SK-N-SH treated with all-trans-retinoic acid at 6 μM for 48 hours (cell line): ENCODE measurements around the gene C7orf33.

Source experiments
- ATAC-seq: fragments of 200-7000 bp; cut with Tn5 transposase; 3 replicates; pipeline ENCODE4 v1.9.1; 2020; ENCODE audit warnings: mild to moderate bottlenecking, moderate library complexity
- ARNTL ChIP-seq: fragments of 450-650 bp; formaldehyde crosslinking; IDR thresholded peaks from 2 replicates; pipeline ENCODE4 v1.5.0; 2020; ENCODE audit warnings: low read depth, mild to moderate bottlenecking, moderate library complexity, borderline replicate concordance
- BACH2 ChIP-seq: fragments of 250-450 bp; sonication (Bioruptor Pico); IDR thresholded peaks from 2 replicates; pipeline ENCODE4 v1.9.0; 2021; ENCODE audit warnings: mild to moderate bottlenecking, borderline replicate concordance
- CSDC2 ChIP-seq: fragments of 250-450 bp; sonication (Bioruptor Pico); IDR thresholded peaks from 2 replicates; pipeline ENCODE4 v1.5.0; 2020; ENCODE audit warnings: mild to moderate bottlenecking, moderate library complexity
- CSRNP3 ChIP-seq: fragments of 250-450 bp; sonication (Bioruptor Pico); IDR thresholded peaks from 2 replicates; pipeline ENCODE4 v1.5.1; 2021; ENCODE audit warnings: mild to moderate bottlenecking, moderate library complexity
- ESRRG ChIP-seq: fragments of 250-450 bp; sonication (Bioruptor Pico); IDR thresholded peaks from 2 replicates; pipeline ENCODE4 v1.6.1; 2021; ENCODE audit warnings: mild to moderate bottlenecking
- GLIS3 ChIP-seq: fragments of 250-450 bp; sonication (Bioruptor Pico); IDR thresholded peaks from 2 replicates; pipeline ENCODE4 v1.5.0; 2020; ENCODE audit warnings: mild to moderate bottlenecking, moderate library complexity
- ISL1 ChIP-seq: fragments of 250-450 bp; sonication (Bioruptor Pico); IDR thresholded peaks from 2 replicates; pipeline ENCODE4 v2.1.2; 2022; ENCODE audit warnings: mild to moderate bottlenecking, moderate library complexity
- POU6F1 ChIP-seq: fragments of 250-450 bp; sonication (Bioruptor Pico); IDR thresholded peaks from 2 replicates; pipeline ENCODE4 v1.8.0; 2021; ENCODE audit warnings: low read depth, mild to moderate bottlenecking, moderate library complexity, borderline replicate concordance
- PPARA ChIP-seq: fragments of 250-450 bp; sonication (Bioruptor Pico); IDR thresholded peaks from 2 replicates; pipeline ENCODE4 v1.5.0; 2020; ENCODE audit warnings: mild to moderate bottlenecking, borderline replicate concordance
- RARB ChIP-seq: fragments of 250-450 bp; sonication (Bioruptor Pico); IDR thresholded peaks from 2 replicates; pipeline ENCODE4 v1.8.0; 2021; ENCODE audit warnings: mild to moderate bottlenecking, moderate library complexity
- SNAI2 ChIP-seq: fragments of 250-450 bp; sonication (Bioruptor Pico); IDR thresholded peaks from 2 replicates; pipeline ENCODE4 v1.5.0; 2020; ENCODE audit warnings: mild to moderate bottlenecking, moderate library complexity
- TCF4 ChIP-seq: fragments of 250-450 bp; sonication (Bioruptor Pico); IDR thresholded peaks from 2 replicates; pipeline ENCODE4 v1.8.0; 2021; ENCODE audit warnings: mild to moderate bottlenecking, moderate library complexity, borderline replicate concordance
- TOX ChIP-seq: fragments of 250-450 bp; sonication (Bioruptor Pico); IDR thresholded peaks from 2 replicates; pipeline ENCODE4 v1.8.0; 2021; ENCODE audit warnings: mild to moderate bottlenecking, moderate library complexity, borderline replicate concordance
- ZC3H10 ChIP-seq: fragments of 250-450 bp; sonication (Bioruptor Pico); IDR thresholded peaks from 2 replicates; pipeline ENCODE4 v1.5.1; 2021; ENCODE audit warnings: mild to moderate bottlenecking, moderate library complexity
- ZFP3 ChIP-seq: fragments of 250-450 bp; sonication (Bioruptor Pico); IDR thresholded peaks from 2 replicates; pipeline ENCODE4 v1.5.0; 2020; ENCODE audit warnings: mild to moderate bottlenecking, moderate library complexity
- ZFP30 ChIP-seq: fragments of 450-650 bp; formaldehyde crosslinking; IDR thresholded peaks from 2 replicates; pipeline ENCODE4 v1.5.0; 2022; ENCODE audit warnings: mild to moderate bottlenecking, moderate library complexity
- ZNF565 ChIP-seq: fragments of 450-650 bp; formaldehyde crosslinking; conservative IDR thresholded peaks from 2 replicates; pipeline ENCODE4 v1.5.0; 2020; ENCODE audit warnings: low read depth, mild to moderate bottlenecking, moderate library complexity
- ZNF70 ChIP-seq: fragments of 450-650 bp; formaldehyde crosslinking; IDR thresholded peaks from 2 replicates; pipeline ENCODE4 v1.5.0; 2020; ENCODE audit warnings: mild to moderate bottlenecking, moderate library complexity
- ZNF8 ChIP-seq: fragments of 450-650 bp; formaldehyde crosslinking; IDR thresholded peaks from 2 replicates; pipeline ENCODE4 v1.5.0; 2020; ENCODE audit warnings: mild to moderate bottlenecking, moderate library complexity
- TF ChIP-seq, protein P1 (sequence below): fragments of 250-450 bp; sonication (Bioruptor Pico); IDR thresholded peaks from 2 replicates; pipeline ENCODE4 v1.5.0; 2020; ENCODE audit warnings: mild to moderate bottlenecking, moderate library complexity
- TF ChIP-seq, protein P2 (sequence below): fragments of 250-450 bp; sonication (Bioruptor Pico); IDR thresholded peaks from 2 replicates; pipeline ENCODE4 v1.5.1; 2020; ENCODE audit warnings: low read depth, mild to moderate bottlenecking, moderate library complexity

C7orf33 gene

DNA sequence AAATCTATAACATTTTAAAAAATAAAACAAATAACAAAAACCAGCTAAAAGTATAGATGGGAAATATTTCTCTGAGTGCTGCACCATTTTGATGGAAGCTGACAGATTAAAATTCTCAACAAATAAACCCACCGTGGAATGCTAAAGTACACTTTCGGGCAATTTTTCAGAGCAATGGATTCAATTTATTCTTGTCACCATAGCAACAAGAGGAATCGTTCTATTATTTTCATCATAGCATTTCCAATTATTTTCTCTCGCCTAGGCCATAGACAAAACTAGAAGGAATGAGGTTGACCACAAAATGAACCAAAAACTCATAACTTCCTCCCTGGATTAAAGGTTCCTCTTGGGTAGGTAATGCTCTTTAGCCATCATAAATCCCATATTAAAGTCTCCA, 44.6 kb upstream of the C7orf33 start (continued):
- no peak for TF ChIP-seq POU6F1 (CRISPR knock-in tag)
- no peak for TF ChIP-seq ZFP3
- no peak for TF ChIP-seq BACH2 (CRISPR knock-in tag)
- TF ChIP-seq RARB, result no peak
- TF ChIP-seq ZNF565 (CRISPR knock-in tag), result no peak
- TF ChIP-seq ZFP30 (CRISPR knock-in tag), result no peak

GRCh38 chr7:148546857-148547256, 43.7 kb upstream of the C7orf33 start:
- TF ChIP-seq ZNF8, result no peak
- TF ChIP-seq, protein P1, sequence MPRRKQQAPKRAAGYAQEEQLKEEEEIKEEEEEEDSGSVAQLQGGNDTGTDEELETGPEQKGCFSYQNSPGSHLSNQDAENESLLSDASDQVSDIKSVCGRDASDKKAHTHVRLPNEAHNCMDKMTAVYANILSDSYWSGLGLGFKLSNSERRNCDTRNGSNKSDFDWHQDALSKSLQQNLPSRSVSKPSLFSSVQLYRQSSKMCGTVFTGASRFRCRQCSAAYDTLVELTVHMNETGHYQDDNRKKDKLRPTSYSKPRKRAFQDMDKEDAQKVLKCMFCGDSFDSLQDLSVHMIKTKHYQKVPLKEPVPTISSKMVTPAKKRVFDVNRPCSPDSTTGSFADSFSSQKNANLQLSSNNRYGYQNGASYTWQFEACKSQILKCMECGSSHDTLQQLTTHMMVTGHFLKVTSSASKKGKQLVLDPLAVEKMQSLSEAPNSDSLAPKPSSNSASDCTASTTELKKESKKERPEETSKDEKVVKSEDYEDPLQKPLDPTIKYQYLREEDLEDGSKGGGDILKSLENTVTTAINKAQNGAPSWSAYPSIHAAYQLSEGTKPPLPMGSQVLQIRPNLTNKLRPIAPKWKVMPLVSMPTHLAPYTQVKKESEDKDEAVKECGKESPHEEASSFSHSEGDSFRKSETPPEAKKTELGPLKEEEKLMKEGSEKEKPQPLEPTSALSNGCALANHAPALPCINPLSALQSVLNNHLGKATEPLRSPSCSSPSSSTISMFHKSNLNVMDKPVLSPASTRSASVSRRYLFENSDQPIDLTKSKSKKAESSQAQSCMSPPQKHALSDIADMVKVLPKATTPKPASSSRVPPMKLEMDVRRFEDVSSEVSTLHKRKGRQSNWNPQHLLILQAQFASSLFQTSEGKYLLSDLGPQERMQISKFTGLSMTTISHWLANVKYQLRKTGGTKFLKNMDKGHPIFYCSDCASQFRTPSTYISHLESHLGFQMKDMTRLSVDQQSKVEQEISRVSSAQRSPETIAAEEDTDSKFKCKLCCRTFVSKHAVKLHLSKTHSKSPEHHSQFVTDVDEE (CRISPR knock-in tag), result no peak
- TF ChIP-seq, protein P2, sequence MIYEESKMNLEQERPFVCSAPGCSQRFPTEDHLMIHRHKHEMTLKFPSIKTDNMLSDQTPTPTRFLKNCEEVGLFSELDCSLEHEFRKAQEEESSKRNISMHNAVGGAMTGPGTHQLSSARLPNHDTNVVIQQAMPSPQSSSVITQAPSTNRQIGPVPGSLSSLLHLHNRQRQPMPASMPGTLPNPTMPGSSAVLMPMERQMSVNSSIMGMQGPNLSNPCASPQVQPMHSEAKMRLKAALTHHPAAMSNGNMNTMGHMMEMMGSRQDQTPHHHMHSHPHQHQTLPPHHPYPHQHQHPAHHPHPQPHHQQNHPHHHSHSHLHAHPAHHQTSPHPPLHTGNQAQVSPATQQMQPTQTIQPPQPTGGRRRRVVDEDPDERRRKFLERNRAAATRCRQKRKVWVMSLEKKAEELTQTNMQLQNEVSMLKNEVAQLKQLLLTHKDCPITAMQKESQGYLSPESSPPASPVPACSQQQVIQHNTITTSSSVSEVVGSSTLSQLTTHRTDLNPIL (CRISPR knock-in tag), result no peak
- no peak for ATAC-seq

DNA sequence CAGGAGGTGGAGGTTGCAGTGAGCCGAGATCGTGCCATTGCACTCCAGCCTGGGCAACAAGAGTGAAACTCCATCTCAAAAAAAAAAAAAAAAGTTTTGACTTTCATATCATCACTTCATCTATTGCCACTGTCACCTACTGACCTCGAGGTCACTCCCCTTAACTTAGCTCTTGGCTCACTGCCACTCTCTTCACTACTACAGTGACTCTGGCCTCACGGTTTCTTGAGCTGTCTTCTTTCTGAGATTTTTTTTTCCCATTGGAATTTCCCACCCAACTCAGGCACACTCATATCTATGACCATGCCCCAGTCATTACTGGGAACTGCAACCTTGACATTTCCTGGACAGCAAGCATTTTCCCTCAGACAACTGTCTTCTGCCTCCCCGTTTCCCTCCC, 42.6 kb upstream of the C7orf33 start:
- TF ChIP-seq ZNF70 (CRISPR knock-in tag), result no peak
- no peak for TF ChIP-seq TCF4 (CRISPR knock-in tag)
- no peak for TF ChIP-seq BACH2 (CRISPR knock-in tag)
- TF ChIP-seq CSDC2, result no peak
- TF ChIP-seq ZFP3, result no peak
- TF ChIP-seq ISL1 (CRISPR knock-in tag), result no peak
- TF ChIP-seq TOX (CRISPR knock-in tag), result no peak
- TF ChIP-seq SNAI2 (CRISPR knock-in tag), result no peak
- no peak for TF ChIP-seq ARNTL (CRISPR knock-in tag)
- TF ChIP-seq ZNF565 (CRISPR knock-in tag), result no peak
- TF ChIP-seq POU6F1 (CRISPR knock-in tag), result no peak
- no peak for TF ChIP-seq ZNF8
- TF ChIP-seq CSRNP3 (CRISPR knock-in tag), result no peak
- TF ChIP-seq ESRRG (CRISPR knock-in tag), result no peak
- no peak for TF ChIP-seq GLIS3 (CRISPR knock-in tag)
- no peak for TF ChIP-seq RARB
- no peak for TF ChIP-seq ZFP30 (CRISPR knock-in tag)
- TF ChIP-seq ZC3H10 (CRISPR knock-in tag), result no peak
- no peak for TF ChIP-seq PPARA (CRISPR knock-in tag)
- TF ChIP-seq, protein P1 (CRISPR knock-in tag), result no peak
- no peak for ATAC-seq
